ENCODE results near the gene C5orf15. TPM values are rescaled to one million over a fixed set of nuclear protein-coding genes. Genes with fewer than 3 reads are reported as not detected.
"Not testable (repeated sequence)": the region's sequence is repeated elsewhere in the genome, so short reads cannot be mapped to it uniquely, and the experiment has no call there.

Gene C5orf15
- total and polyA plus RNA-seq, 4 donors = 21.2 to 32.4 (median 28.7) TPM

DNA sequence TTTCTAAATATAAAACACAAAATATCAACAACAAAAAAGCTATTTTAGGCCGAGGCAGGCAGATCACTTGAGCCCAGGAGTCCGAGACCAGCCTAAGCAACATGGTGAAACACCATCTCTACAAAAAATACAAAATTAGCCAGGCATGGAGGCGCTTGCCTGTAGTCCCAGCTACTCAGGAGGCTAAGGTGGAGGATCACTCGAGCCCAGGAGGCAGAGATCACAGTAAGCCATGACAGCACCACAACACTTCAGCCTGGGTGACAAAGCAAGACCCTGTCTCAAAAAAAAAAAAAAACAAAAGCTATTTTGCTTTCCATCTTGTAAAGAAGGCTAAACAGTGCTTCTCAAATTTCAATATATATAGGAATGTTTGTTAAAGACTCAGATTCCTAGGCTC, 11.3 kb downstream of the C5orf15 start:
- Histone ChIP-seq H3K4me3 (ENCODE audit: low read depth in 1 of 3, low read length in 3 of 3) (no peak overlapping the region), H3K9me3 (ENCODE audit: control insufficient read depth in 4 of 4, low read length in 3 of 4) (no peaks in the 10 kb centered on the region), H3K9ac (ENCODE audit: low read depth in 1 of 2, low read length in 2 of 2) (no peak overlapping the region), H3K27me3 (ENCODE audit: control insufficient read depth in 4 of 4, insufficient read depth in 4 of 4, low read length in 3 of 4) (no peaks in the 10 kb centered on the region), H3K4me1 (ENCODE audit: control insufficient read depth in 4 of 4, insufficient read depth in 4 of 4, low read length in 3 of 4) (peaks cover 0 to 15% (median 12%) of the 10 kb centered on the region in 4 donors), H3K27ac (ENCODE audit: low read depth in 1 of 2, low read length in 2 of 2) (no peak overlapping the region), H3K36me3 (ENCODE audit: control insufficient read depth in 4 of 4, insufficient read depth in 3 of 4, low read depth in 1 of 4, low read length in 3 of 4) (peaks cover 2 to 9% (median 4%) of the 10 kb centered on the region in 4 donors)
- 93% methylated on average over 4 of the region's 4 CpGs for WGBS
- no peak for DNase-seq (ENCODE audit: low spot score)
- TF ChIP-seq, protein P1, sequence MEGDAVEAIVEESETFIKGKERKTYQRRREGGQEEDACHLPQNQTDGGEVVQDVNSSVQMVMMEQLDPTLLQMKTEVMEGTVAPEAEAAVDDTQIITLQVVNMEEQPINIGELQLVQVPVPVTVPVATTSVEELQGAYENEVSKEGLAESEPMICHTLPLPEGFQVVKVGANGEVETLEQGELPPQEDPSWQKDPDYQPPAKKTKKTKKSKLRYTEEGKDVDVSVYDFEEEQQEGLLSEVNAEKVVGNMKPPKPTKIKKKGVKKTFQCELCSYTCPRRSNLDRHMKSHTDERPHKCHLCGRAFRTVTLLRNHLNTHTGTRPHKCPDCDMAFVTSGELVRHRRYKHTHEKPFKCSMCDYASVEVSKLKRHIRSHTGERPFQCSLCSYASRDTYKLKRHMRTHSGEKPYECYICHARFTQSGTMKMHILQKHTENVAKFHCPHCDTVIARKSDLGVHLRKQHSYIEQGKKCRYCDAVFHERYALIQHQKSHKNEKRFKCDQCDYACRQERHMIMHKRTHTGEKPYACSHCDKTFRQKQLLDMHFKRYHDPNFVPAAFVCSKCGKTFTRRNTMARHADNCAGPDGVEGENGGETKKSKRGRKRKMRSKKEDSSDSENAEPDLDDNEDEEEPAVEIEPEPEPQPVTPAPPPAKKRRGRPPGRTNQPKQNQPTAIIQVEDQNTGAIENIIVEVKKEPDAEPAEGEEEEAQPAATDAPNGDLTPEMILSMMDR (IDR thresholded peaks at IDR 0.05; ENCODE audit: low read depth, low read length, missing input control) = no peak
- TF ChIP-seq, protein P2, sequence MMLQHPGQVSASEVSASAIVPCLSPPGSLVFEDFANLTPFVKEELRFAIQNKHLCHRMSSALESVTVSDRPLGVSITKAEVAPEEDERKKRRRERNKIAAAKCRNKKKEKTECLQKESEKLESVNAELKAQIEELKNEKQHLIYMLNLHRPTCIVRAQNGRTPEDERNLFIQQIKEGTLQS (IDR thresholded peaks at IDR 0.05) = no peak
- TF ChIP-seq RAD21 (IDR thresholded peaks at IDR 0.05) = no peak
- no peak for TF ChIP-seq HNF4G (IDR thresholded peaks at IDR 0.05)
- no peak for TF ChIP-seq FOXA2 (IDR thresholded peaks at IDR 0.05)
- no peak for TF ChIP-seq TAF1 (conservative IDR thresholded peaks at IDR 0.05)
- TF ChIP-seq JUND (IDR thresholded peaks at IDR 0.05) = no peak
- TF ChIP-seq FOXA1 (IDR thresholded peaks at IDR 0.05) = no peak
- no peak for TF ChIP-seq NR2F2 (IDR thresholded peaks at IDR 0.05)
- no peak for TF ChIP-seq HNF4A (conservative IDR thresholded peaks at IDR 0.05)
- TF ChIP-seq, protein P3, sequence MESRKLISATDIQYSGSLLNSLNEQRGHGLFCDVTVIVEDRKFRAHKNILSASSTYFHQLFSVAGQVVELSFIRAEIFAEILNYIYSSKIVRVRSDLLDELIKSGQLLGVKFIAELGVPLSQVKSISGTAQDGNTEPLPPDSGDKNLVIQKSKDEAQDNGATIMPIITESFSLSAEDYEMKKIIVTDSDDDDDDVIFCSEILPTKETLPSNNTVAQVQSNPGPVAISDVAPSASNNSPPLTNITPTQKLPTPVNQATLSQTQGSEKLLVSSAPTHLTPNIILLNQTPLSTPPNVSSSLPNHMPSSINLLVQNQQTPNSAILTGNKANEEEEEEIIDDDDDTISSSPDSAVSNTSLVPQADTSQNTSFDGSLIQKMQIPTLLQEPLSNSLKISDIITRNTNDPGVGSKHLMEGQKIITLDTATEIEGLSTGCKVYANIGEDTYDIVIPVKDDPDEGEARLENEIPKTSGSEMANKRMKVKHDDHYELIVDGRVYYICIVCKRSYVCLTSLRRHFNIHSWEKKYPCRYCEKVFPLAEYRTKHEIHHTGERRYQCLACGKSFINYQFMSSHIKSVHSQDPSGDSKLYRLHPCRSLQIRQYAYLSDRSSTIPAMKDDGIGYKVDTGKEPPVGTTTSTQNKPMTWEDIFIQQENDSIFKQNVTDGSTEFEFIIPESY (IDR thresholded peaks at IDR 0.05) = no peak
- TF ChIP-seq YY1 (IDR thresholded peaks at IDR 0.05) = no peak
- TF ChIP-seq RXRA (IDR thresholded peaks at IDR 0.05) = no peak

DNA sequence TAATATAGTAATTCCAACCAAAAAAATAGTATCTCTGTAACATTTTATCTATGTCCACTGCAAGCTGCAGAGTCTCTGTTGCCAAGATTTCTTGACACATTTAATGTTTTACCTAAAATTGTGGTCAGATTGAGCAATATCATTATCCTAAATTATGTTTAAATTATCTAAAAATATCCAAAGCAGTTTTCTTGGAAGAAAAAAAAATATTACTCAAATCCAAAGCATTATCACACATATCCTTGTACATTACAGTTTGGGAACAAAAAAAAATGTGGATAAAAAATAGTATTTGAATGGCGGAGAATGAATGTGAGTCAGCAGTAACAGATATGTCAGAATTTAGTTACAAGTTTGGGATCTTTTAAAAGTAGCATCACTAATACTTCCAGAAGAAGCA, 12.2 kb downstream of the C5orf15 start:
- WGBS = 98% methylated on average over 1 of the region's 1 CpG
- H3K27me3 ChIP-seq (ENCODE audit: control insufficient read depth in 4 of 4, insufficient read depth in 4 of 4, low read length in 3 of 4); DNase-seq (ENCODE audit: low spot score); H3K9ac ChIP-seq (ENCODE audit: low read depth in 1 of 2, low read length in 2 of 2); H3K4me3 ChIP-seq (ENCODE audit: low read depth in 1 of 3, low read length in 3 of 3); H3K9me3 ChIP-seq (ENCODE audit: control insufficient read depth in 4 of 4, low read length in 3 of 4); H3K36me3 ChIP-seq (ENCODE audit: control insufficient read depth in 4 of 4, insufficient read depth in 3 of 4, low read depth in 1 of 4, low read length in 3 of 4); H3K27ac ChIP-seq (ENCODE audit: low read depth in 1 of 2, low read length in 2 of 2): not testable (repeated sequence)
- peaks cover 0 to 18% (median 12%) of the 10 kb centered on the region in 4 donors for H3K4me1 ChIP-seq (ENCODE audit: control insufficient read depth in 4 of 4, insufficient read depth in 4 of 4, low read length in 3 of 4)

DNA sequence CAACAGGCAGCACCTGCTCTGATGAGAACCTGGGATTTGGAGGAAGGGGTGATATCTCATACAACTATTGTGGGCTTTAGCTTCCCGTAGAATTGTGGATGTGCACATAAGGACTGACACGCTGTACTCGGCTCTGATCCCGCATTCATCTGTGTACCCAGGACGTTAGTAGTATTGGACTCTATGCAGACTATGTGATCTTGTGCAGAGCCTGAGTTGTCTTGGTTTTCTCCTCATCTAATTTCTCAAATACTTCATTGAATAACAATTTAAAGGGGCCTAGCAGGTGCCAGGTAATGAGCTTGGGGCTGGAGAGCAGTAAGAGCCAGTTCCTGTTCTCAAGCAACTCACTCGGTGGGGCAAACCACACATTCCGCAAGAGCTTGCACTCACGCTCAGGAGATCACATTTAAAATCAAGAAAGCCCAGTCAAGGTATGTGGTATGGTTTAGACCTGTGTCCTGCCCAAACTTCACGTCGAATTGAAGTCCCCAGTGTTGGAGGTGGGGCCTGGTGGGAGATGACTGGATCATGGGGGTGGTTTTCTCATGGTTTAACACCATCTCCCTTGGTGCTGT, 14.8 kb downstream of the C5orf15 start:
- peaks cover 0 to 6% (median under 1%) of the 10 kb centered on the region in 4 donors for H3K36me3 ChIP-seq (ENCODE audit: control insufficient read depth in 4 of 4, insufficient read depth in 3 of 4, low read depth in 1 of 4, low read length in 3 of 4)
- H3K9ac ChIP-seq (ENCODE audit: low read depth in 1 of 2, low read length in 2 of 2) = no peak overlapping the region
- WGBS = 70% methylated on average over 10 of the region's 10 CpGs
- H3K9me3 ChIP-seq (ENCODE audit: control insufficient read depth in 4 of 4, low read length in 3 of 4) = no peaks in the 10 kb centered on the region
- H3K4me1 ChIP-seq (ENCODE audit: control insufficient read depth in 4 of 4, insufficient read depth in 4 of 4, low read length in 3 of 4) = peaks cover 0 to 18% (median 12%) of the 10 kb centered on the region in 4 donors
- no peak for DNase-seq (ENCODE audit: low spot score)
- H3K4me3 ChIP-seq (ENCODE audit: low read depth in 1 of 3, low read length in 3 of 3) = no peak overlapping the region
- H3K27me3 ChIP-seq (ENCODE audit: control insufficient read depth in 4 of 4, insufficient read depth in 4 of 4, low read length in 3 of 4) = no peaks in the 10 kb centered on the region
- peak overlapping the region; percentile 62 to 73 for H3K27ac ChIP-seq (ENCODE audit: low read depth in 1 of 2, low read length in 2 of 2)
- TF ChIP-seq, protein P2 (IDR thresholded peaks at IDR 0.05) = no peak
- TF ChIP-seq FOXA1 (IDR thresholded peaks at IDR 0.05) (no peak), RAD21 (IDR thresholded peaks at IDR 0.05) (no peak), RXRA (IDR thresholded peaks at IDR 0.05) (peak in 1 of 2 donors; percentile 25), JUND (IDR thresholded peaks at IDR 0.05) (no peak), HNF4G (IDR thresholded peaks at IDR 0.05) (no peak)
- TF ChIP-seq, protein P1 (IDR thresholded peaks at IDR 0.05; ENCODE audit: low read depth, low read length, missing input control) = no peak
- TF ChIP-seq, protein P3 (IDR thresholded peaks at IDR 0.05) = no peak
- TF ChIP-seq, protein P4, sequence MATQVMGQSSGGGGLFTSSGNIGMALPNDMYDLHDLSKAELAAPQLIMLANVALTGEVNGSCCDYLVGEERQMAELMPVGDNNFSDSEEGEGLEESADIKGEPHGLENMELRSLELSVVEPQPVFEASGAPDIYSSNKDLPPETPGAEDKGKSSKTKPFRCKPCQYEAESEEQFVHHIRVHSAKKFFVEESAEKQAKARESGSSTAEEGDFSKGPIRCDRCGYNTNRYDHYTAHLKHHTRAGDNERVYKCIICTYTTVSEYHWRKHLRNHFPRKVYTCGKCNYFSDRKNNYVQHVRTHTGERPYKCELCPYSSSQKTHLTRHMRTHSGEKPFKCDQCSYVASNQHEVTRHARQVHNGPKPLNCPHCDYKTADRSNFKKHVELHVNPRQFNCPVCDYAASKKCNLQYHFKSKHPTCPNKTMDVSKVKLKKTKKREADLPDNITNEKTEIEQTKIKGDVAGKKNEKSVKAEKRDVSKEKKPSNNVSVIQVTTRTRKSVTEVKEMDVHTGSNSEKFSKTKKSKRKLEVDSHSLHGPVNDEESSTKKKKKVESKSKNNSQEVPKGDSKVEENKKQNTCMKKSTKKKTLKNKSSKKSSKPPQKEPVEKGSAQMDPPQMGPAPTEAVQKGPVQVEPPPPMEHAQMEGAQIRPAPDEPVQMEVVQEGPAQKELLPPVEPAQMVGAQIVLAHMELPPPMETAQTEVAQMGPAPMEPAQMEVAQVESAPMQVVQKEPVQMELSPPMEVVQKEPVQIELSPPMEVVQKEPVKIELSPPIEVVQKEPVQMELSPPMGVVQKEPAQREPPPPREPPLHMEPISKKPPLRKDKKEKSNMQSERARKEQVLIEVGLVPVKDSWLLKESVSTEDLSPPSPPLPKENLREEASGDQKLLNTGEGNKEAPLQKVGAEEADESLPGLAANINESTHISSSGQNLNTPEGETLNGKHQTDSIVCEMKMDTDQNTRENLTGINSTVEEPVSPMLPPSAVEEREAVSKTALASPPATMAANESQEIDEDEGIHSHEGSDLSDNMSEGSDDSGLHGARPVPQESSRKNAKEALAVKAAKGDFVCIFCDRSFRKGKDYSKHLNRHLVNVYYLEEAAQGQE (IDR thresholded peaks at IDR 0.05) = no peak
